ENCODE results near the gene RALGPS2. TPM values are rescaled to one million over a fixed set of nuclear protein-coding genes. Genes with fewer than 3 reads are reported as not detected.

RALGPS2 gene
- total RNA-seq, 1 donor from 2014 or later, result 2.6 TPM

- no peak overlapping the region for H3K27ac Mint-ChIP-seq
- intact Hi-C loops (cut with micrococcal nuclease), result no loop called here
- H3K4me3 Mint-ChIP-seq, result no peak overlapping the region
- H3K36me3 Mint-ChIP-seq (ENCODE audit: low read depth), result no peaks in the 10 kb centered on the region
- DNase-seq, result peak; percentile 28
- no peaks in the 10 kb centered on the region for H3K27me3 Mint-ChIP-seq
- no peaks in the 10 kb centered on the region for H3K4me1 Mint-ChIP-seq
- no peaks in the 10 kb centered on the region for H3K9me3 Mint-ChIP-seq
These were observed 208.9 kb downstream of the RALGPS2 start for GRCh38 chr1:178933709-178934490.

GRCh38 chr1:178934546-178934945 is 209.5 kb downstream of the RALGPS2 start:
- Mint-ChIP-seq H3K27ac (no peak overlapping the region), H3K9me3 (no peaks in the 10 kb centered on the region), H3K27me3 (no peaks in the 10 kb centered on the region), H3K36me3 (ENCODE audit: low read depth) (no peaks in the 10 kb centered on the region), H3K4me3 (no peak overlapping the region), H3K4me1 (no peaks in the 10 kb centered on the region)
- peak; percentile 35 for DNase-seq
- intact Hi-C loops (cut with micrococcal nuclease), result no loop called here

GRCh38 chr1:178935610-178936009 is 210.6 kb downstream of the RALGPS2 start:
- no peak overlapping the region for H3K4me3 Mint-ChIP-seq
- H3K27me3 Mint-ChIP-seq, result no peaks in the 10 kb centered on the region
- no peaks in the 10 kb centered on the region for H3K9me3 Mint-ChIP-seq
- H3K36me3 Mint-ChIP-seq (ENCODE audit: low read depth), result no peaks in the 10 kb centered on the region
- no peak for DNase-seq
- H3K27ac Mint-ChIP-seq, result no peak overlapping the region
- no peaks in the 10 kb centered on the region for H3K4me1 Mint-ChIP-seq
- intact Hi-C loops (cut with micrococcal nuclease), result no loop called here

- no peaks in the 10 kb centered on the region for H3K36me3 Mint-ChIP-seq (ENCODE audit: low read depth)
- H3K9me3 Mint-ChIP-seq, result no peaks in the 10 kb centered on the region
- no peak overlapping the region for H3K27ac Mint-ChIP-seq
- no peak for DNase-seq
- H3K27me3 Mint-ChIP-seq, result peaks cover 2% of the 10 kb centered on the region
- intact Hi-C loops (cut with micrococcal nuclease), result no loop called here
- no peak overlapping the region for H3K4me3 Mint-ChIP-seq
- H3K4me1 Mint-ChIP-seq, result no peaks in the 10 kb centered on the region
These were observed 212.7 kb downstream of the RALGPS2 start for GRCh38 chr1:178937695-178938094.

- no peak for DNase-seq
- no peaks in the 10 kb centered on the region for H3K36me3 Mint-ChIP-seq (ENCODE audit: low read depth)
- no peak overlapping the region for H3K27ac Mint-ChIP-seq
- no peaks in the 10 kb centered on the region for H3K9me3 Mint-ChIP-seq
- peaks cover 2% of the 10 kb centered on the region for H3K27me3 Mint-ChIP-seq
- intact Hi-C loops (cut with micrococcal nuclease), result no loop called here
- peaks cover 6% of the 10 kb centered on the region for H3K4me1 Mint-ChIP-seq
- H3K4me3 Mint-ChIP-seq, result no peak overlapping the region
These were observed 213.3 kb downstream of the RALGPS2 start for GRCh38 chr1:178938101-178938958.

GRCh38 chr1:178938959-178939317 is 213.9 kb downstream of the RALGPS2 start:
- Mint-ChIP-seq H3K9me3 (no peaks in the 10 kb centered on the region), H3K27me3 (peaks cover 2% of the 10 kb centered on the region), H3K4me1 (peaks cover 6% of the 10 kb centered on the region), H3K36me3 (ENCODE audit: low read depth) (no peaks in the 10 kb centered on the region), H3K4me3 (no peak overlapping the region), H3K27ac (no peak overlapping the region)
- no peak for DNase-seq
- intact Hi-C loops (cut with micrococcal nuclease), result no loop called here

- no peaks in the 10 kb centered on the region for H3K36me3 Mint-ChIP-seq (ENCODE audit: low read depth)
- H3K27me3 Mint-ChIP-seq, result peaks cover 2% of the 10 kb centered on the region
- H3K27ac Mint-ChIP-seq, result no peak overlapping the region
- H3K4me1 Mint-ChIP-seq, result peaks cover 6% of the 10 kb centered on the region
- DNase-seq, result no peak
- no peak overlapping the region for H3K4me3 Mint-ChIP-seq
- H3K9me3 Mint-ChIP-seq, result no peaks in the 10 kb centered on the region
- intact Hi-C loops (cut with micrococcal nuclease), result no loop called here
These were observed 214.5 kb downstream of the RALGPS2 start for GRCh38 chr1:178939338-178940067.

GRCh38 chr1:178940068-178940765 is 215.2 kb downstream of the RALGPS2 start:
- no peaks in the 10 kb centered on the region for H3K36me3 Mint-ChIP-seq (ENCODE audit: low read depth)
- intact Hi-C loops (cut with micrococcal nuclease), result no loop called here
- no peak overlapping the region for H3K4me3 Mint-ChIP-seq
- no peaks in the 10 kb centered on the region for H3K9me3 Mint-ChIP-seq
- peaks cover 2% of the 10 kb centered on the region for H3K27me3 Mint-ChIP-seq
- H3K27ac Mint-ChIP-seq, result no peak overlapping the region
- peaks cover 6% of the 10 kb centered on the region for H3K4me1 Mint-ChIP-seq
- no peak for DNase-seq

- Mint-ChIP-seq H3K27ac (no peak overlapping the region), H3K36me3 (ENCODE audit: low read depth) (no peaks in the 10 kb centered on the region), H3K9me3 (no peaks in the 10 kb centered on the region), H3K4me1 (peaks cover 6% of the 10 kb centered on the region), H3K4me3 (no peak overlapping the region), H3K27me3 (peaks cover 2% of the 10 kb centered on the region)
- DNase-seq, result no peak
- intact Hi-C loops (cut with micrococcal nuclease), result no loop called here
These were observed 216.2 kb downstream of the RALGPS2 start for GRCh38 chr1:178941261-178941689.

GRCh38 chr1:178941849-178942248 is 216.8 kb downstream of the RALGPS2 start:
- intact Hi-C loops (cut with micrococcal nuclease), result no loop called here
- no peak for DNase-seq
- Mint-ChIP-seq H3K9me3 (no peaks in the 10 kb centered on the region), H3K27me3 (peaks cover 2% of the 10 kb centered on the region), H3K4me1 (peaks cover 6% of the 10 kb centered on the region), H3K27ac (no peak overlapping the region), H3K4me3 (no peak overlapping the region), H3K36me3 (ENCODE audit: low read depth) (no peaks in the 10 kb centered on the region)

GRCh38 chr1:178942285-178943198 is 217.5 kb downstream of the RALGPS2 start:
- no peak overlapping the region for H3K4me3 Mint-ChIP-seq
- DNase-seq, result no peak

GRCh38 chr1:178944729-178945128 is 219.7 kb downstream of the RALGPS2 start:
- H3K27ac Mint-ChIP-seq, result no peak overlapping the region
- H3K36me3 Mint-ChIP-seq (ENCODE audit: low read depth), result no peaks in the 10 kb centered on the region
- H3K4me3 Mint-ChIP-seq, result no peak overlapping the region
- peaks cover 6% of the 10 kb centered on the region for H3K4me1 Mint-ChIP-seq
- H3K27me3 Mint-ChIP-seq, result peaks cover 2% of the 10 kb centered on the region
- intact Hi-C loops (cut with micrococcal nuclease), result no loop called here
- DNase-seq, result no peak
- H3K9me3 Mint-ChIP-seq, result no peaks in the 10 kb centered on the region

More at GRCh38 chr1:178942285-178943198, 217.5 kb downstream of the RALGPS2 start:
- Mint-ChIP-seq H3K36me3 (ENCODE audit: low read depth) (no peaks in the 10 kb centered on the region), H3K27me3 (peaks cover 2% of the 10 kb centered on the region), H3K27ac (no peak overlapping the region), H3K4me1 (peaks cover 6% of the 10 kb centered on the region), H3K9me3 (no peaks in the 10 kb centered on the region)
- intact Hi-C loops (cut with micrococcal nuclease), result no loop called here
